Cardiac atrium fibroblast (primary cell): Measurements from ENCODE around the gene KHK. TPM values are rescaled to one million over a fixed set of nuclear protein-coding genes. Genes with fewer than 3 reads are reported as not detected.

Experiments
- total RNA-seq: library from RNA; depleted of rRNA; stranded (reverse); fragments of >200 nt; gene quantifications from 2 replicates; pipeline ENCODE4 v1.2.3, GENCODE V29; 2015

The KHK gene
- 1.3 TPM in 1 of 2 replicates, not detected in the other for total RNA-seq

GRCh38 chr2:27086724-27087593 is at the start of gene KHK:
Gene KHK, plus strand, starts transcription at chr2:27086772. Its CDS starts 488 bp downstream, at chr2:27087260.

GRCh38 chr2:27050996-27051901 is 35.3 kb upstream of the KHK start, which contains the start of gene AGBL5:
Gene AGBL5, plus strand, starts transcription at chr2:27051668. Its CDS starts 1,291 bp downstream, at chr2:27052959.

GRCh38 chr2:27071277-27071989 is 15.1 kb upstream of the KHK start, which contains the start of gene OST4:
Gene OST4, minus strand, starts transcription at chr2:27071654.

GRCh38 chr2:27078267-27079194 is 8.0 kb upstream of the KHK start, which contains the start of gene EMILIN1:
Gene EMILIN1, plus strand, starts transcription at chr2:27078615. Its CDS starts 451 bp downstream, at chr2:27079066.

GRCh38 chr2:27118525-27119329 is 32.2 kb downstream of the KHK start, which contains the start of gene CGREF1:
Gene CGREF1, minus strand, starts transcription at chr2:27119128. Its CDS starts 14,762 bp downstream, at chr2:27104366.

GRCh38 chr2:27123302-27124150 is 37.0 kb downstream of the KHK start, which contains the start of gene ABHD1:
Gene ABHD1, plus strand, starts transcription at chr2:27123815. Its CDS starts 134 bp downstream, at chr2:27123949.

GRCh38 chr2:27133905-27134780 is 47.6 kb downstream of the KHK start, which contains the start of gene PREB:
Gene PREB, minus strand, starts transcription at chr2:27134636. Its CDS starts 215 bp downstream, at chr2:27134421.

GRCh38 chr2:27139310-27139709 is 52.7 kb downstream of the KHK start, which contains the start of gene PRR30:
Gene PRR30, minus strand, starts transcription at chr2:27139410. Its CDS starts 1,081 bp downstream, at chr2:27138329.

GRCh38 chr2:27148801-27149439 is 62.3 kb downstream of the KHK start, which contains the start of gene TCF23:
Gene TCF23, plus strand, starts transcription at chr2:27149004. Its CDS starts 130 bp downstream, at chr2:27149134.

Other genes with a start within 250 kb of the KHK start
- not detected in 2 replicates for gene DPYSL5, start 238.6 kb upstream of the KHK start, total RNA-seq
- gene MAPRE3, start 116.1 kb upstream of the KHK start, total RNA-seq, result 3.1 and 6.0 TPM in 2 replicates
- 43.7 and 46.0 TPM in 2 replicates for gene TMEM214, start 53.8 kb upstream of the KHK start, total RNA-seq
- gene AGBL5, start 35.1 kb upstream of the KHK start, total RNA-seq, result 12.6 and 14.9 TPM in 2 replicates
- gene OST4, start 15.1 kb upstream of the KHK start, total RNA-seq, result 558 and 652 TPM in 2 replicates
- 273 and 388 TPM in 2 replicates for gene EMILIN1, start 8.2 kb upstream of the KHK start, total RNA-seq
- gene CGREF1, start 32.4 kb downstream of the KHK start, total RNA-seq, result 11.6 and 28.2 TPM in 2 replicates
- gene ABHD1, start 37.0 kb downstream of the KHK start, total RNA-seq, result not detected in 2 replicates
- gene PREB, start 47.9 kb downstream of the KHK start, total RNA-seq, result 65.2 and 72.1 TPM in 2 replicates
- not detected in 2 replicates for gene PRR30, start 52.6 kb downstream of the KHK start, total RNA-seq
- gene TCF23, start 62.2 kb downstream of the KHK start, total RNA-seq, result under 0.01 TPM in 1 of 2 replicates, not detected in the other
- gene ATRAID, start 125.3 kb downstream of the KHK start, total RNA-seq, result 148 and 204 TPM in 2 replicates
- gene SLC5A6, start 125.5 kb downstream of the KHK start, total RNA-seq, result 7.6 and 13.0 TPM in 2 replicates
- 22.9 and 29.3 TPM in 2 replicates for gene CAD, start 130.6 kb downstream of the KHK start, total RNA-seq
- gene SLC30A3, start 176.3 kb downstream of the KHK start, total RNA-seq, result not detected in 2 replicates
- not detected in 2 replicates for gene DNAJC5G, start 188.7 kb downstream of the KHK start, total RNA-seq
- gene TRIM54, start 195.7 kb downstream of the KHK start, total RNA-seq, result not detected in 2 replicates
- 1.3 and 4.5 TPM in 2 replicates for gene UCN, start 221.7 kb downstream of the KHK start, total RNA-seq
- gene MPV17, start 236.3 kb downstream of the KHK start, total RNA-seq, result 69.1 and 102 TPM in 2 replicates